Measurements from ENCODE around the gene RETN.

DNA sequence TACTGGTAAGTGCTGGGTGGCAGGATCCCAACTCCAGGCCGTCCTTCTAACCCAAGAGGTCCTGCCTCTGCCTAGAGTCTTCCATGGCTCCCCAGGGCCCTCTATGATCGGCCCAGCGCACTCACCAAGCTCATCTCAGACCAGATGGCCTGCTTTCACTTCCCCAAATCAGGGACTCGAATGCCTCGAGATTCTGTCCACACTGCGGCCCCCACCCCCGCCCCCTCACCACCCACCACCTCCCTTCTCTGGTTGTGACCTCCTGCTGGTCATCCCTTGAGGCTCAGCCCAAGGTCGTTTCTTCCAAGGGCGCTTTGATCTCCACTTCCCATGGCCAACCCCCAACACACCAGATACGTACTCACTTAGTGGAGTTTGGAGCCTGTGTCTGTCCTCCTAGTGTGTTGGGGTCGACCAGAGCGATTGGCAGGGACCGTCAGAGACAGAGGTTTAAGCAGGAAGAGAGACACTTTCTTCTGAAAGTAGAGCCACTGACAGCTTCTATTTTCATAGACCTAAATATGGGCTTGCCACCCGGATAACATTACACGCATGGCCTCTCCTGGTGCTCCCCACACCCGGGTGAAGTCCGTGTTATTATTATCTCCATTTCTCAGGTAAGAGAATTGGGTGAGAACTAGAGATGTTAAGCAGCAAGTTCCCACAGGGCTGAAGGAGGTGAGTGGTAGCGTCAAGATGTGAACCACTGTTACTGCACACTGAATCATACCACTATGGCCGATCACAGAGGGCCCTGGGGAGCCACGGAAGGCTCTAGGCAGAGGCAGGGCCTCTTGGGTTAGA is 33.0 kb downstream of the RETN start, which contains the start of gene FCER2:
- TF ChIP-seq, protein P1, sequence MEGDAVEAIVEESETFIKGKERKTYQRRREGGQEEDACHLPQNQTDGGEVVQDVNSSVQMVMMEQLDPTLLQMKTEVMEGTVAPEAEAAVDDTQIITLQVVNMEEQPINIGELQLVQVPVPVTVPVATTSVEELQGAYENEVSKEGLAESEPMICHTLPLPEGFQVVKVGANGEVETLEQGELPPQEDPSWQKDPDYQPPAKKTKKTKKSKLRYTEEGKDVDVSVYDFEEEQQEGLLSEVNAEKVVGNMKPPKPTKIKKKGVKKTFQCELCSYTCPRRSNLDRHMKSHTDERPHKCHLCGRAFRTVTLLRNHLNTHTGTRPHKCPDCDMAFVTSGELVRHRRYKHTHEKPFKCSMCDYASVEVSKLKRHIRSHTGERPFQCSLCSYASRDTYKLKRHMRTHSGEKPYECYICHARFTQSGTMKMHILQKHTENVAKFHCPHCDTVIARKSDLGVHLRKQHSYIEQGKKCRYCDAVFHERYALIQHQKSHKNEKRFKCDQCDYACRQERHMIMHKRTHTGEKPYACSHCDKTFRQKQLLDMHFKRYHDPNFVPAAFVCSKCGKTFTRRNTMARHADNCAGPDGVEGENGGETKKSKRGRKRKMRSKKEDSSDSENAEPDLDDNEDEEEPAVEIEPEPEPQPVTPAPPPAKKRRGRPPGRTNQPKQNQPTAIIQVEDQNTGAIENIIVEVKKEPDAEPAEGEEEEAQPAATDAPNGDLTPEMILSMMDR (IDR thresholded peaks at IDR 0.05), result no peak
- TF ChIP-seq POLR2A (IDR thresholded peaks at IDR 0.05), result no peak
